ENCODE data around the gene CALD1. TPM values are rescaled to one million over a fixed set of nuclear protein-coding genes. Genes with fewer than 3 reads are reported as not detected.

CALD1 gene
- total RNA-seq, 2 experiments from 2014 or later, result 0.33 TPM; not detected in 1

DNA sequence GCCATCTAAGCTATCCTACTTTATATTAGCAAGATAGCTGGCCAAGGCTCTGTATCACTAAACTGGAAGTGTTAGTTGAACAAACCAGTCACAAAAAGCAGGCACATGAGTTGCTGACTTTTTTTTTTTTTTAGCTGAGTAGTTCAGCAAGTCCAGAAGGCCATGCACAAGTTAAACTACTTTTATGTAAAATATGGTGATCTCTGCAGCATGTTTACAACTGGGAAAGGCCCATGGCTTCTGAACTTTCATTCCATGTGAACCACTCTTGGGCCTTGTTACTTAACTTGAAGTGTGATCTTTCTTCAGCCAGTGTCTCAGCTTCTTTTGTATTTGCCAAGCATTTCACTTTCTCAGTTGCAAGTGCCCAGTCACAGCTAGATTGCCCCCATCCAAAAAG lies 78.5 kb downstream of the CALD1 start:
- Mint-ChIP-seq H3K27me3 (no peaks in the 10 kb centered on the region), H3K4me3 (no peak overlapping the region), H3K27ac (no peak overlapping the region), H3K4me1 (ENCODE audit: low read depth) (peaks cover 38% of the 10 kb centered on the region), H3K36me3 (ENCODE audit: low read depth) (peaks cover 59% of the 10 kb centered on the region), H3K9me3 (no peaks in the 10 kb centered on the region)
- Histone ChIP-seq H3K27ac (ENCODE audit: low read depth in 1 of 2, low read length in 2 of 2) (no peak overlapping the region), H3K4me3 (ENCODE audit: low read length) (no peak overlapping the region), H3K9me3 (ENCODE audit: control insufficient read depth in 1 of 2, insufficient read depth in 1 of 2, low read length in 2 of 2) (no peaks in the 10 kb centered on the region), H3K27me3 (ENCODE audit: control insufficient read depth in 1 of 2, insufficient read depth in 2 of 2, low read length in 2 of 2) (no peaks in the 10 kb centered on the region), H3K36me3 (ENCODE audit: insufficient read depth, low read length) (no peaks in the 10 kb centered on the region), H3K4me1 (ENCODE audit: insufficient read depth, low read length) (peaks cover 12% of the 10 kb centered on the region)
- ChIA-PET CTCF (interaction anchor here (1.1 kb wide), 1 partner anchor 21 kb away, joined by 3 read pairs; no protein-coding TSS in a partner anchor), POLR2A (no interaction called here)
- TF ChIP-seq, protein P1, sequence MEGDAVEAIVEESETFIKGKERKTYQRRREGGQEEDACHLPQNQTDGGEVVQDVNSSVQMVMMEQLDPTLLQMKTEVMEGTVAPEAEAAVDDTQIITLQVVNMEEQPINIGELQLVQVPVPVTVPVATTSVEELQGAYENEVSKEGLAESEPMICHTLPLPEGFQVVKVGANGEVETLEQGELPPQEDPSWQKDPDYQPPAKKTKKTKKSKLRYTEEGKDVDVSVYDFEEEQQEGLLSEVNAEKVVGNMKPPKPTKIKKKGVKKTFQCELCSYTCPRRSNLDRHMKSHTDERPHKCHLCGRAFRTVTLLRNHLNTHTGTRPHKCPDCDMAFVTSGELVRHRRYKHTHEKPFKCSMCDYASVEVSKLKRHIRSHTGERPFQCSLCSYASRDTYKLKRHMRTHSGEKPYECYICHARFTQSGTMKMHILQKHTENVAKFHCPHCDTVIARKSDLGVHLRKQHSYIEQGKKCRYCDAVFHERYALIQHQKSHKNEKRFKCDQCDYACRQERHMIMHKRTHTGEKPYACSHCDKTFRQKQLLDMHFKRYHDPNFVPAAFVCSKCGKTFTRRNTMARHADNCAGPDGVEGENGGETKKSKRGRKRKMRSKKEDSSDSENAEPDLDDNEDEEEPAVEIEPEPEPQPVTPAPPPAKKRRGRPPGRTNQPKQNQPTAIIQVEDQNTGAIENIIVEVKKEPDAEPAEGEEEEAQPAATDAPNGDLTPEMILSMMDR (IDR thresholded peaks at IDR 0.05), result no peak
- ATAC-seq (ENCODE audit: poor library complexity) (no peak), DNase-seq (no peak)
- intact Hi-C loops (cut with DNase I, micrococcal nuclease), result no loop called here

GRCh38 chr7:134859783-134860182 lies 80.3 kb downstream of the CALD1 start:
- intact Hi-C loops (cut with DNase I, micrococcal nuclease), result loop anchor here (5.0 to 10.0 kb wide), 3 partner anchors 78 to 305 kb away; partner anchors contain the start of gene BPGM (in 1 of the 2)
- Mint-ChIP-seq H3K27me3 (no peaks in the 10 kb centered on the region), H3K36me3 (ENCODE audit: low read depth) (peaks cover 58% of the 10 kb centered on the region), H3K27ac (no peak overlapping the region), H3K4me3 (no peak overlapping the region), H3K9me3 (no peaks in the 10 kb centered on the region), H3K4me1 (ENCODE audit: low read depth) (peaks cover 46% of the 10 kb centered on the region)
- Histone ChIP-seq H3K27ac (ENCODE audit: low read depth in 1 of 2, low read length in 2 of 2) (no peak overlapping the region), H3K27me3 (ENCODE audit: control insufficient read depth in 1 of 2, insufficient read depth in 2 of 2, low read length in 2 of 2) (no peaks in the 10 kb centered on the region), H3K9me3 (ENCODE audit: control insufficient read depth in 1 of 2, insufficient read depth in 1 of 2, low read length in 2 of 2) (no peaks in the 10 kb centered on the region), H3K4me3 (ENCODE audit: low read length) (no peak overlapping the region), H3K4me1 (ENCODE audit: insufficient read depth, low read length) (peaks cover 18% of the 10 kb centered on the region), H3K36me3 (ENCODE audit: insufficient read depth, low read length) (no peaks in the 10 kb centered on the region)
- ATAC-seq (ENCODE audit: poor library complexity), result no peak
- ChIA-PET POLR2A (interaction anchor here (1.5 kb wide), 1 partner anchor 9 kb away, joined by 5 read pairs; no protein-coding TSS in a partner anchor), CTCF (no interaction called here)
- DNase-seq, result no peak
- TF ChIP-seq, protein P1 (IDR thresholded peaks at IDR 0.05), result no peak

- Mint-ChIP-seq H3K4me3 (peak overlapping the region; percentile 63), H3K27ac (peak overlapping the region; percentile 90), H3K4me1 (ENCODE audit: low read depth) (peaks cover 50% of the 10 kb centered on the region), H3K27me3 (no peaks in the 10 kb centered on the region), H3K9me3 (no peaks in the 10 kb centered on the region), H3K36me3 (ENCODE audit: low read depth) (peaks cover 30% of the 10 kb centered on the region)
- Histone ChIP-seq H3K36me3 (ENCODE audit: insufficient read depth, low read length) (no peaks in the 10 kb centered on the region), H3K9me3 (ENCODE audit: control insufficient read depth in 1 of 2, insufficient read depth in 1 of 2, low read length in 2 of 2) (no peaks in the 10 kb centered on the region), H3K27me3 (ENCODE audit: control insufficient read depth in 1 of 2, insufficient read depth in 2 of 2, low read length in 2 of 2) (no peaks in the 10 kb centered on the region), H3K27ac (ENCODE audit: low read depth in 1 of 2, low read length in 2 of 2) (peak overlapping the region; percentile 33 to 61), H3K4me1 (ENCODE audit: insufficient read depth, low read length) (peaks cover 21% of the 10 kb centered on the region), H3K4me3 (ENCODE audit: low read length) (peak overlapping the region; percentile 46)
- POLR2A ChIA-PET, result interaction anchor here (1.0 to 1.4 kb wide), 7 partner anchors 9 to 548 kb away, joined by 3 to 12 read pairs (median 6); partner anchors contain the start of genes AGBL3, BPGM, SLC35B4 and TMEM140
- CTCF ChIA-PET, result no interaction called here
- intact Hi-C loops (cut with DNase I, micrococcal nuclease), result loop anchor here (2.0 to 10.0 kb wide), 4 partner anchors 154 to 300 kb away; partner anchors contain the start of genes BPGM (in 1 of the 2) and TMEM140 (in 1 of the 2)
- TF ChIP-seq, protein P1 (IDR thresholded peaks at IDR 0.05), result no peak
- peak in 12 of 14 experiments; percentile 4 to 68 (median 29) for DNase-seq
- ATAC-seq (ENCODE audit: poor library complexity), result peak; percentile 86
Observed at GRCh38 chr7:134865001-134865845, 85.8 kb downstream of the CALD1 start.
